GM12891 (cell line): ENCODE results near the gene CNN2.

Experiments used
- DNase-seq: peaks from one replicate; pipeline ENCODE4 v3.0.0; 2011; ENCODE audit warnings: low spot score; ENCODE audit not compliant: insufficient read length
- FAIRE-seq: peaks from 2 replicates; lab custom pipeline; 2011; peaks lifted over from hg19 to GRCh38; lab: Jason Lieb, UNC
- PAX5 ChIP-seq: IDR thresholded peaks from 2 replicates; pipeline ENCODE4 v1.6.1; 2011; ENCODE audit warnings: low read length, moderate library complexity, mild to moderate bottlenecking; ENCODE audit not compliant: insufficient read depth, severe bottlenecking
- POLR2A ChIP-seq: IDR thresholded peaks from 2 replicates; pipeline ENCODE4 v1.6.1; 2011; ENCODE audit warnings: low read depth, low read length, control low read depth
- POLR2AphosphoS5 ChIP-seq: IDR thresholded peaks from 2 replicates; pipeline ENCODE4 v1.6.1; 2011; ENCODE audit warnings: low read depth, low read length, control low read depth
- POU2F2 ChIP-seq: IDR thresholded peaks from 2 replicates; pipeline ENCODE4 v1.6.1; 2011; ENCODE audit warnings: low read depth, mild to moderate bottlenecking, control low read depth, low read length, moderate library complexity
- SPI1 ChIP-seq: IDR thresholded peaks from 2 replicates; pipeline ENCODE4 v1.6.1; 2011; ENCODE audit warnings: low read depth, low read length, control low read depth
- TAF1 ChIP-seq: IDR thresholded peaks from 2 replicates; pipeline ENCODE4 v1.6.1; 2011; ENCODE audit warnings: low read depth, low read length, control low read depth

Gene CNN2

DNA sequence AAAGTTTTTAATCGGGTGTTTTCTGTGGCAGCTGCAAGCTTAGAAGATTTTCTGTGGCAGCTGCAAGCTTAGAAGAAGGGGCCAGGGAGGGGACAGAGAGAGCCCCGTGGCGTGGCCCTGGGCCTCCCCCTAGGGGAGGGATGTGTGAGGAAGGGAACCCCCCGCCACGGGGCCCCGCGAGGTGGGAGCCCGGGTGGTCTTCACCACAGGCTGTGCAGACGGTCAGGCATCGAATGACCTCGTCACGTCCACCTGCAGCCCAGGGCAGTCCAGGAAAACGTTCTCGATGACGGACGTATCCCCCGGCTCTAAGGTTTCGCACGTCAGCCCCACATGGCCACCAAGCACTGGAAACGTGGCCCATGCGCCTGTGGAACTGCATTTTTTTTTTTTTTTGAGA is 60.2 kb downstream of the CNN2 start:
- FAIRE-seq (peak; percentile 58), DNase-seq (no peak)
- TF ChIP-seq POLR2AphosphoS5 (no peak), PAX5 (no peak), POLR2A (no peak; the same call in 1 of the 2 replicates), SPI1 (no peak), TAF1 (no peak), POU2F2 (no peak)

DNA sequence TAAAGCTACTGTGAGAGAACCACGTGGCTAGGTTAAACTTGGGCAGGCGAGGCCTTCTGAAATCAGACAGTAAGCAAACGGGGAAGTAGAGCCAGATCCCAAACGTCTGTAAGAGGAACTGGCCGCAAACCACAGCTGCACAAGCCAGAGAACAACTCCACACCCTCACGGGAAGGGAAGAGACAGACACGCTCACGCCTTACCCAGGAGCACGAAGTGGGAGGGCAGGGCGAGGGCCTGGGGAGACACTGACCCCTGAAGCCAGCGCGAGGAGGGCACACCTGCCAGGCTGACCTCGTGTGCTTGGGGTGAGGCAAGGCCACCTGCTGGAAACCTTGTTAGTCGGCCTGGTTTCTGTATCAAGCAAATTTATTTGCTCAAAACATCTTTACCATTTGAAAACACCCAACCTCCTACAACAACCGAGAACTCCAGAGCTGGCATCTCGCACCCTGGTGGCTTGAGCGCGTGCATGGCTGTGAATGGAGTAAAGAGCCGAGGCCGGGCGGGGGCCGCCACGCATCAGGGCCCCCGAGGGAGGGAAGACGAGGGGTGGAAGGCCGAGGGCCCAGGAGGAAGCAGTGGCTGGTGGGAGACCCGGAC is 61.5 kb downstream of the CNN2 start:
- DNase-seq = no peak
- FAIRE-seq = peak; percentile 96
- peak; percentile 84 for TF ChIP-seq POLR2AphosphoS5
- peak; percentile 41; the same call in 1 of the 2 replicates for TF ChIP-seq POU2F2
- TF ChIP-seq TAF1 = no peak
- TF ChIP-seq SPI1 = peak; percentile 64
- TF ChIP-seq PAX5 = peak; percentile 69
- TF ChIP-seq POLR2A = peak; percentile 76

DNA sequence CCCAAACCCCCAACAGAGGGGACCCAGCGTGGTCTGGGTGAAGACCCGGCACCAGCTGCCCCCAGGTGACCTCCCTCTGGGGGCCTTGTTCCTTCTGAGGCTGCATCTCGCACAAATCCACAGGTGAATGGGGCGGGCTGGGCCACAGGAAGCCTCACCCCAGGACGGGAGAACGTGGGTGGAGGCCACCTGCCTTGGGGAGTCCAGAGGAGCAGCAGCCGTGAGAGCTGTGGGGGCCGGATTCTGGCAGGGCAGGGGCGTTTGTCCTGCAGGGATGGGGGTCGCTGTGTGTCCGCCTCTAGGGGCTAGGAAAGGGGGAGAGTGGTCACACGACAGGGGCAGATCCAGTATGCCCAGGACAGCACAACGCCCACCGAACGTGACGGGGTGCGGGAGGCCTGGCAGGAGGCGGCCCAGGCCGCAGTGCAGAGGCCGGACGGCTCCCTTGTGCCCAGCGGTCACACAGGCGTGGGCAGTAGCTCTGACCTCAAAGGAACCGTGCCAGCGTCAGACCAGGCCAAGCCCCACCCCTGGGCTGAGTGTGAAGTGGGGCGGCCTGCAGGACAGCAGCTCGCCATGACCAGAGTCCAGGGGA is 62.1 kb downstream of the CNN2 start:
- no peak for DNase-seq
- peak; percentile 43 for FAIRE-seq
- TF ChIP-seq SPI1 (no peak), TAF1 (no peak), POLR2AphosphoS5 (peak; percentile 24; the same call in 1 of the 2 replicates), POLR2A (no peak; the same call in none of the 2 replicates), POU2F2 (peak; percentile 27), PAX5 (no peak)
